NCI-H226 (cell line): ENCODE measurements around the gene B3GNT8.
"Not testable (repeated sequence)": the region's sequence is repeated elsewhere in the genome, so short reads cannot be mapped to it uniquely, and the experiment has no call there.

Experiments used
- DNase-seq: peaks from one replicate; pipeline ENCODE4 v3.0.0-alpha.2; 2015

The B3GNT8 gene

GRCh38 chr19:41435936-41436673, 8.9 kb upstream of the B3GNT8 start:
- DNase-seq = no peak

DNA sequence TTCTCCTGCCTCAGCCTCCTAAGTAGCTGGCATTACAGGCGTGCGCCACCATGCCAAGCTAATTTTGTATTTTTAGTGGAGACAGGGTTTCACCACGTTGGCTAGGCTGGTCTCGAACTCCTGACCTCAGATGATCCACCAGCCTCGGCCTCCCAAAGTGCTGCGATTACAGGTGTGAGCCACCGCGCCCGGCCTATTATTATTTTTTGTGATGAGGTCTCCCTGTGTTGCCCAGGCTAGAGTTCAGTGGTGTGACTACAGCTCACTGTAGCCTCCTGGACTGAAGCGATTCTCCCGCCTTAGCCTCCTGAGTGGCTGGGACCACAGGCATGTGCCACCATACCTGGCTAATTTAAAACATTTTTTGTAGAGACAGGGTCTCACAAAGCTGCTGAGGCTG, 8.2 kb upstream of the B3GNT8 start:
- DNase-seq = not testable (repeated sequence)

DNA sequence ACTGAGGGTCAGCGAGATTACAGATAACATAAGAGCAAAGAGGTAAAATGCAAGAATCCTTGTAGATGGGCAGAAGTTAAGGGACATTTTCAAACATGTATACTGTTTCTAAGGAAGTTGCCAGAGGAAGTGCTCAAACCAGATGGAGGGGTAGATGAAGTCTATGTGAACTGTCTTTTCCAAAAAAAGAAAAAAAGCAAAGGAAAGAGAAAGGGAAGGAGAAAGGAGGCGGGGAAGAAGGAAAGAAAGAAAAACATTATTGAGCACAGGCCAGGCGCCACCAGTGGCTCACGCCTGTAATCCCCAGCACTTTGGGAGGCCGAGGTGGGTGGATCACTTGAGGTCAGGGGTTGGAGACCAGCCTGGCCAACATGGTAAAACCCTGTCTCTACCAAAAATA, 7.3 kb upstream of the B3GNT8 start:
- DNase-seq = no peak

DNA sequence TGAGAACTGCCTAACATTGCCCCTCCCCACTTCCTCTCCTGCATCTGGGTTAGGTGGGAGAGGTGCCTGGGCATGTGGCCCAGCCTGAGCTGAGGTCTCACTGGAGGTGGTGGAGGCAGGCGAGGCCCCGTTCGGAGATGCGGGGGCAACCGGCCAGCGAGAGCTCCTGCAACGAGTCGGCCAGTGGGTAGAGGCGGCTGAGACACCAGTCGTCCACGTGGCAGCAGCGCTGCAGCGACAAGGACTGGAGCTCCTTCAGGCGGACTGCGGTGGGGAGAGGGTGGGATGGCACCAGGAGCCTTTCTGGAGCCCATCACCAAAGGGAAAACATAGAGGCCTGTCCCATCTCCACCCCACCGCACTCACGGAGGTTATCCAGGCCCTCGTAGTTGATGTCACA, 6.0 kb upstream of the B3GNT8 start:
- DNase-seq = no peak

- DNase-seq = no peak
These were observed 4.5 kb upstream of the B3GNT8 start for GRCh38 chr19:41431426-41432386.

DNA sequence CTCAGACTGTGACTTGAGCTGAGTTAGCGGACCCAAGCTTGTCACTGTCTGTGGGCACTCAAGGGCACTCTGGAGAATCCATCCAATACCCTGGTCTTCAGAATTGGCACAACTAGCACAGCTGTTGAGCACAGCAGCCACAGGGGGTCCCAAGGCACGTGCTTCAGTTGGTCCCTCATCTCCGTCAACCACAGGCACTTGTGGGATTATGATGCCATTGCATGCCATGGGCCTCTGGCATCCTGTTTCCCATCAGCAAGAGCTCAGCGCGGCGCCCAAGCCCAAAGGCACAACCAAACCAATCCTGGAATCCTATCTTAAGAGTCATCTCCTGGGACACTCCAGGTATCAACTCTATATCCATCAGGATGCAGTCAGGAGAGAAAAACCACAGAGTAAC, 3.7 kb upstream of the B3GNT8 start:
- no peak for DNase-seq

GRCh38 chr19:41428481-41428859, 1.3 kb upstream of the B3GNT8 start:
- DNase-seq = no peak

GRCh38 chr19:41427647-41428480, 690 bp upstream of the B3GNT8 start:
- DNase-seq = no peak

GRCh38 chr19:41426116-41426841, 895 bp downstream of the B3GNT8 start:
- DNase-seq = no peak

- DNase-seq = no peak
These were observed 1.7 kb downstream of the B3GNT8 start for GRCh38 chr19:41425174-41426115.

- no peak for DNase-seq
These were observed 2.6 kb downstream of the B3GNT8 start for GRCh38 chr19:41424335-41425173.

- DNase-seq = no peak
These were observed 4.2 kb downstream of the B3GNT8 start for GRCh38 chr19:41422955-41423354.

- DNase-seq = no peak
These were observed 4.7 kb downstream of the B3GNT8 start for GRCh38 chr19:41422456-41422855.

DNA sequence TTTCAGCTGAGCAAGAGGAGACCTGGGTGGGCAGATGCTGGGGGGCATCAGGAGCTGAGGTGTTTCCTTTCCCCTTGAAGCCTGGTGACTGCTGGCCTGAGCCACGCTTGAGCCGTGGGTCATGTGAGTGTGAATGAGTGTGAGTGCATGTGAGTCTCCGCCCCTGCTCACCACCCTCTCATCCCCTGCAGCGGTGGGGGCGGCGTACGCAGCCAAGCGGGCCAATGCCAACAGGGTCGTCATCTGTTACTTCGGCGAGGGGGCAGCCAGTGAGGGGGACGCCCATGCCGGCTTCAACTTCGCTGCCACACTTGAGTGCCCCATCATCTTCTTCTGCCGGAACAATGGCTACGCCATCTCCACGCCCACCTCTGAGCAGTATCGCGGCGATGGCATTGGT, 5.2 kb downstream of the B3GNT8 start:
- no peak for DNase-seq

DNA sequence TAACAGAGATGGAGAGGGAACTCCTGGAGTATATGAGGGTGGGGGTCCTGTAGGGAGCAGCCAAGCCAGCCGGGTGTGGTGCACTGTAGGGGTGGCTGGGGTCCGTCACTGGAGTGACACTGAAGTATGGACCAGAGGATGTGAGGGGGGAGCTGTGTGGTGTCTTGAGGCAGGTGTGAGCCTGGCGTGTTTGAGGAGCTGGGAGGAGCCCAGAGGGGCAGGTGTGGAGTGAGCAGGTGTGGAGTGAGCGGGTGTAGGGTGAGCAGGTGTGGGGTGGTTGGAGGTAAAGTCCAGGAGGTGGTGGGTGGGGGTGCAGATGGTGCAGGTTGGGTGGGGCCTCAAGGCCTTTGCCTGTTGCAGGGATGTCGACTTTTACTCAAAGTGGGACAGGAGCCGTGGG, 5.9 kb downstream of the B3GNT8 start:
- DNase-seq = no peak

GRCh38 chr19:41420101-41420880, 6.9 kb downstream of the B3GNT8 start:
- DNase-seq = no peak

DNA sequence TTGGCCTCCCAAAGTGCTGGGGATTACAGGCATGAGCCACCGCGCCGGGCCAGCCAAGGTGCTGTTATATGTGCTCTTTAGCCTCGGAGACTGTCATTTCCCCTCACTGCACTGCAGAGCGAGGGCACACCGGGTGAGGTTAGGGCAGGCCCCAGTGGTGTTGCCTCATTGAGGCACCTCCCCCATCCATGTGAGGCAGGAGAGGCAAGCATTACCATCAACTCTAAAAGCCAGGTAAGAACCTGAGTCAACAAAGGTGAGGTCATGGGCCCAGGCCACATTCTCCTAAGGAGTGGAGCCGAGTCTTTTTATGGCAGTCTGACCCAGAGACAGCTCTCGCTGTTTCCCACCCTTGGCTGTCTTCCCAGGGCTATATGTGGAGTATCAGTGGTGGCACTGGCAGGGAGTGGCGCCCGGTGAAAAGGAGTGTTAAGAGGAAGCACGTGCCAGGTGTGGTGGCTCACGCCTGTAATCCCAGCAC, 10.9 kb downstream of the B3GNT8 start:
- DNase-seq = no peak

- DNase-seq = no peak
These were observed 12.0 kb downstream of the B3GNT8 start for GRCh38 chr19:41415154-41415571.

- no peak for DNase-seq
These were observed 12.7 kb downstream of the B3GNT8 start for GRCh38 chr19:41414461-41414860.
